NCI-H69 (cell line): ENCODE measurements around the gene PI4K2A.

Experiments used
- DNase-seq: peaks from one replicate; lab custom pipeline; 2025; lab: John Stamatoyannopoulos, UW

Gene PI4K2A

DNA sequence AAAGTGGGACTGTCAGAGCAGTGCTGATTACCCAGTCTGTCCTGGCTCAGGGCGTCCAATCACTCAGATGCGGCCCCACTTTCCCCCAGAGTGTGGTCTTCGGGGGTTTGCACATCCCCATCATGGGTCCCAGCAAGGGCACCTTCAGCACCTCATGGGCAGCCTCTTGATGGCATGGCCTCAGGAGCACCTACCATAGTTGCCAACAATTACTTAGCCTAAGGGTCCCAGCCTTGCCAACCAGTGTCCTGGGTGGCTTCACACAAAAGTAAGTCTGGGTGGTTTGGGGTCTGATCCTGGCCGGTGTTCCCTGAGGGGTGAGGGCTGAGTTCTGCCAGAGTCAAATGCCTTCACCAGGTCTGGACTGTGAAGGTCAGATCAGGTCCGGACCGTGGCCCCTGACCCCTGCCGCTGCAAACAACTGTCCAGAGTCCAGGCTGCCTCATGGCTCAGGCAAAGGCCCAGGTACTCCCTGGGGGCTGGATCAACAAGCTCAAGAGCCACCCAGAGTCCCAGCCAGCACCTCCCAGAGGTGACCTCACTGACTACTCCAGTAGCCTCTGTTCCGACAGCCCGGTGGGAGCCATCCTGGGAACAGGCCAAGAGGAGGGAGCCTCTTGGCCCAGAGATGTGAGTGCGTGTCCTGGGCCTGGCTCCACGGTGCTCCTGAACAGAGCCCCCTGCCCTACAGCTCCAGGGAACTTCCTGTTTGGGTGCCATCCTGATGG is 66.8 kb downstream of the PI4K2A start:
- DNase-seq: no peak

DNA sequence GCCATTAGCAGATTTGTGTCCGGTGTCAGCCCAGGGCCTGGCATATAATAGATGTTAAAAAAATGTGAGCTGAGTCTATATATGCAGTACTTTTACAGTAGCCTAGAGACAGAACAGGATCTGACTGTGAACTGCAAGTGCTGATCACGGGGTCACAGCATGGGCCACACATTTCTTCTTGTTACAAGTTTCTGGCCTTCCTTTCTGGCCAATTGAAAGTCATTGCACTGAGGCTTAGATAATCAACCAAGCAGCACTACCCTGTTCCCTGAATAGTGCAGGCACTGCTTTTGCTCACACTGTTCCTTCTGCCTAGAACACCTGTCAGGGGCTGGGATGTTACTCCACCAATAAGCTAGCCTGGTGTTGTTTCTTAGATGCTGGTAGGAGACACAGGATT is 67.7 kb downstream of the PI4K2A start:
- DNase-seq: no peak

GRCh38 chr10:97708976-97709946 is 68.8 kb downstream of the PI4K2A start:
- peak; percentile 54 for DNase-seq

DNA sequence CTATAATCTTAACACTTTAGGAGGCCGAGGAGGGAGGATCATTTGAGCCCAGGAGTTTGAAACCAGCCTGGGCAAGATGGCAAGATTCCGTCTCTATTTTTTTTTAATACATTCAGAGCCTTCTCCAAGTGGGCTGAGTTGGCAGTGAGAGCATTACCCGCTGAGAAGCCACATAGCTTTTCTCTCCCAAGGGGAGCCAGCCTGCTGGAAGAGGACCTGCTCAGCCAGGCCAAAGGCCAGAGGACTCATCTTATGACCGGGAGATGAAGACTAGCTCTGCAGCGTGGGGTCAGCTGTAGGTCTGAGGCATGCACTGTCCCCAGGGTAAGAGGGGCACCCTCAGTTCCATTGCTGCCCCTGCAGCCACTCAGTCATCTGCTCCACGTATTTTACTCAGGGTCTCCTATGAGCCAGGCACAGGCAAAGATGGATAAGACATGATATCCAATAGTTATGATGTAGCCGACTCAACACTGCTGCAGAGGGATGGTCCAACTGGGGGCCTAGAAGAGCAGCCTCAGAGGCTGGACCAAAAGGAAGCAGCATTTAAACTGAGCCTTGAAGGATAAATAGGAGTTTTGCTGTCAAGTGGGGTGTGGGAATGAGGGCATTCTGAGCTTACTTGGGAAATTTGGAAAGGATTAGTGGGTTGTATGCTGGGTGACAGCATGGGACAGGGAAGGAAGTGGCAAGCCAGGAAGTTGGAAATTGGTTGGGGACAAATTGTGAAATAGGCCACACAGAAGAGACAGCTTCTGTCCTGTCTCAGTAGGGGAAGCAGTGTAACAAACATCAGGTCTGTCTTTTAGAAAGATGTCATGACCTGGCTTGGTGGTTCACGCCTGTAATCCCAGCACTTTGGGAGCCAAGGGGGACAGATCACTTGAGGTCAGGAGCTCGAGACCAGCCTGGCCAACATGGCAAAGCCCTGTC is 71.4 kb downstream of the PI4K2A start:
- DNase-seq: no peak

GRCh38 chr10:97713339-97713825 is 72.9 kb downstream of the PI4K2A start, which contains the start of gene MARVELD1:
MARVELD1 (plus strand) TSS chr10:97713730; CDS start chr10:97713877, 147 bp downstream.
- peak; percentile 80 for DNase-seq

- peak; percentile 73 for DNase-seq
These were observed 73.4 kb downstream of the PI4K2A start for GRCh38 chr10:97713826-97714400.

- DNase-seq: no peak
These were observed 74.2 kb downstream of the PI4K2A start for GRCh38 chr10:97714401-97715258.

- no peak for DNase-seq
These were observed 74.9 kb downstream of the PI4K2A start for GRCh38 chr10:97715259-97715874.

- DNase-seq: no peak
These were observed 77.2 kb downstream of the PI4K2A start for GRCh38 chr10:97717627-97718026.

DNA sequence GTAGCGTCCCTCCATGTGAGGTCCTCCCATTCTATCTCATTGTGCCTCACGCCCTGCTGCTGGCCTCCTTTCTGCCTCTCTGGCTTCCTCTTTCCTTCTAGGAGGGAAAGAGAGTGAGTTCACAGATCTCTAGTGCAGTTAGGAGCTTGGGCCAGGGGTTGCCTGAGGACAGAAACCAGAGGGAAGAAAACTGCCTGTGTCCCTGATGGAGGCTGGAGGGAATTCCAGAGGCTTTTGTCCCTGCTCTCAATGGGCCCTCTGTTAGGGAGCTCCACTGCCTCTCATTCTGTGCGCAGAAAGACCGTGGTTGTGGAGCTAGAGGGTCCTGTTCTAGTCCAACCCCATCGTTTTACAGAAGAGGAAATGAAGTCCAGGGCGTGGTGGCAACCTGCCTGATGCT is 77.7 kb downstream of the PI4K2A start:
- peak; percentile 33 for DNase-seq

- DNase-seq: peak; percentile 87
These were observed 78.2 kb downstream of the PI4K2A start for GRCh38 chr10:97718659-97719142.

DNA sequence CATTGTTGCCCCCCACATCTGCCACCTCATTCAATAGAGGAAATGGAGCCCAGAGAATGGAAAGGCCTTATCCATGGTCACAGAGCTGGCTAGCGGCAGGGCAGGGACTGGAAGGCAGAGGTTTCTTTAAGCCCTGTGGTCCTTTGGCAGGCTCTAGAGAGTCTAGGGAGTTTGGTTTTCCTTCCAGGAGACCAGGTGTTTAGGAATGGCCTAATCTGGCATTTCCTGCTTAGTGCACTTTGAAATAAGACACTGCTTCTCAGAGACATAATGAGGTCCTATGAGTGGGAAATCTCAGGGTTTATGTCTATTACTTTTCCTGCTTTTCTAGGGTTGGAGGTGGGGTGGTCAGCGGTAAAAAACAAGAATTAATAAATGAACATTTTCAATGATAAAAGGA is 79.1 kb downstream of the PI4K2A start:
- peak; percentile 20 for DNase-seq

DNA sequence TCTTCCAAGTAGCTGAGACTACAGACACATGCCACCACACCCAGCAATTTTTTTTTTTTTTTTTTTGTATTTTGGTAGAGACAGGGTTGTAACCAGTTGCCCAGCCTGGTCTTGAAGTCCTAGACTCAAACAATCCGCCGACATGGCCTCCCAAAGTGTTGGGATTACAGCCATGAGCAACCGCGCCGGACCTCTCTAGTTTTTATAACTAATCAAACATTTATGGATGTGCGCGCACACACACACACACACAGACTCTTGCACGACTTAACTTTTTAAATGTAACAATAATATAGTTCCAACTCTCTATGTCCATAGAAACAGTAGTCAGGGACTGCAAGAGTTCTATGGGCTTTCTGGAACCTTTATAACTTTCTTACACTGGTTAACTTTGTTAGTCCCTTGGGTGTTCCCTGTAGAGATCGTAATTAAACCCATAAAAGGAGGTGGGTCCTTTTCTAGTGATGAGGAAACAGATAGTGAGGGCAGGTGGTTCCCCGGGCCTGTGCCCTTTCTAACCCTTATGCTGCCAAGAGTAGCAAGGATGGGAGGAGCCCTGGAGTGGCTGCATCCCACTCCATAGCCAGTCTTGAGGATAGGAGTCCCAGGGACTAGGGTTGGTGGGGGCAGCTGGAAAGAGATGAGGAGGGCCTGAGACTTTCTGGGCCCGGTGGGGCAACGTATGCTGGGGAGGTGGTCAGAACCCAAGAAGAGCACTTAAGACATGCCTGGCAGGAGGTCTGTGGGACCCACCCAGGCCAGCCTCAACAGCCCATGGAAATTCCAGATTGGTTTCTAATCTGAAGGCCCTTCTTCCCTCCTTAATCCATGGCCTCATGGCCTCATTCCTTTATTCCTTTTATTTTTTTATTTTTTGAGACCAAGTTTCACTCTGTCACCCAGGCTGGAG is 81.7 kb downstream of the PI4K2A start:
- no peak for DNase-seq

- no peak for DNase-seq
These were observed 82.5 kb downstream of the PI4K2A start for GRCh38 chr10:97723001-97723400.

DNA sequence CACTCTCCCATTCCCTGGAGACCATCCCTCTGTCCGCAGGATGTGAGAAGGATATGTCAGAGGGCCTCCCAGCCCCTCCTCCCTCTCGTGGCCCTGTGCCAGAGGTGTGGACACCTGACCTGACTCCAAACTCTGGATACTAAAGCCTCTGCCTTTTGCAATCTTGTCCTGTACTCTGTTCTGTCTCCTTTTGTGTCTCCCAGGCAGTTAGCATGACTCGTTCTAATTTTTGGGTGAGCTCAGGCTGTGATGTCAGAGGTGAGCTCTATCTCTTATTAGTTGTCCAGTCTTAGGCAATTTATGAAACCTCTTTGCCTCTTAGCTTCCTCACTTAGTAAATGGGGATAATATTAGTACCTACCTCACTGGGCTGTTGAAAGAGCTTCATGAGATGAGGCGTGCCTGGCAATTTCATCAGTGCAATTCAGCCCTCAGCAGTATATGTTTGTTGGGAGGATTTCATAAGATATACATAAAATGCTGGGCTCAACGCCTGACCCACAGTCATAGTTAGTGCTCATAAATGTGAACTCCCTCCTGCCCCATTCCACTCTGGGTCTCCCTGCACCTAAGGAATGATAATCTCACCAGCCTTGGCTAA is 84.0 kb downstream of the PI4K2A start:
- peak; percentile 5 for DNase-seq
